ENCODE results near the gene VPS33B. TPM values are rescaled to one million over a fixed set of nuclear protein-coding genes. Genes with fewer than 3 reads are reported as not detected.

Gene VPS33B
- total and polyA plus RNA-seq, 10 donors = 12.1 to 27.6 (median 17.9) TPM

GRCh38 chr15:90957791-90958190 is 64.6 kb downstream of the VPS33B start:
- WGBS, 5 donors = 90 to 98% (median 96%) methylated on average over 6 of the region's 6 CpGs
- H3K9me3 ChIP-seq = no peaks in the 10 kb centered on the region
- H3K4me3 ChIP-seq = peak overlapping the region in 2 of 8 donors; percentile 78 to 82
- DNase-seq = no peak
- intact Hi-C loops (cut with DNase I; ENCODE audit: low total_unique reads) = no loop called here
- peaks cover 0 to 65% (median 39%) of the 10 kb centered on the region in 6 donors for H3K36me3 ChIP-seq
- no peak for TF ChIP-seq POLR2AphosphoS5 (IDR thresholded peaks at IDR 0.05)
- no peak for TF ChIP-seq CTCF (IDR thresholded peaks at IDR 0.05 in 8 of 11, conservative IDR thresholded peaks at IDR 0.05 in 3 of 11)
- no peak for TF ChIP-seq POLR2A (IDR thresholded peaks at IDR 0.05)
- peaks cover 14 to 39% (median 30%) of the 10 kb centered on the region in 6 donors for H3K4me1 ChIP-seq
- no peaks in the 10 kb centered on the region for H3K27me3 ChIP-seq (replicated peaks in 1 of 7)
- H3K27ac ChIP-seq = no peak overlapping the region

GRCh38 chr15:90957031-90957790 is 65.2 kb downstream of the VPS33B start:
- Histone ChIP-seq H3K27ac (peak overlapping the region in 3 of 8 donors; percentile 9 to 54 (median 26)), H3K4me1 (peaks cover 14 to 39% (median 30%) of the 10 kb centered on the region in 6 donors), H3K4me3 (peak overlapping the region; percentile 25 to 82 (median 47)), H3K9me3 (no peaks in the 10 kb centered on the region), H3K27me3 (replicated peaks in 1 of 7) (no peaks in the 10 kb centered on the region), H3K36me3 (peaks cover 0 to 65% (median 41%) of the 10 kb centered on the region in 6 donors)
- intact Hi-C loops (cut with DNase I; ENCODE audit: low total_unique reads) = no loop called here
- WGBS, 5 donors = 44 to 80% (median 59%) methylated on average over 21 to 63 of the region's 63 CpGs
- peak; percentile 79 for DNase-seq
- TF ChIP-seq POLR2A (IDR thresholded peaks at IDR 0.05) (no peak), CTCF (IDR thresholded peaks at IDR 0.05 in 8 of 11, conservative IDR thresholded peaks at IDR 0.05 in 3 of 11) (no peak), POLR2AphosphoS5 (IDR thresholded peaks at IDR 0.05) (no peak)

- peaks cover 14 to 39% (median 30%) of the 10 kb centered on the region in 6 donors for H3K4me1 ChIP-seq
- TF ChIP-seq POLR2A (IDR thresholded peaks at IDR 0.05) = no peak
- TF ChIP-seq POLR2AphosphoS5 (IDR thresholded peaks at IDR 0.05) = peak in 2 of 3 donors; percentile 38 to 54
- peak; percentile 59 to 97 (median 89) for TF ChIP-seq CTCF (IDR thresholded peaks at IDR 0.05 in 8 of 11, conservative IDR thresholded peaks at IDR 0.05 in 3 of 11)
- no peaks in the 10 kb centered on the region for H3K27me3 ChIP-seq (replicated peaks in 1 of 7)
- intact Hi-C loops (cut with DNase I; ENCODE audit: low total_unique reads) = no loop called here
- no peaks in the 10 kb centered on the region for H3K9me3 ChIP-seq
- H3K36me3 ChIP-seq = peaks cover 0 to 65% (median 42%) of the 10 kb centered on the region in 6 donors
- peak overlapping the region; percentile 25 to 82 (median 47) for H3K4me3 ChIP-seq
- peak; percentile 92 for DNase-seq
- 13 to 32% (median 22%) methylated on average over 22 to 56 of the region's 56 CpGs for WGBS, 5 donors
- H3K27ac ChIP-seq = peak overlapping the region in 3 of 8 donors; percentile 9 to 54 (median 26)
Measured at GRCh38 chr15:90956274-90957030, 65.9 kb downstream of the VPS33B start.

Data from spleen (tissue), 11 donors.